Activated T-cell treated with anti-CD3 and anti-CD28 coated beads for 24 hours (primary cell): ENCODE measurements around the gene CTNNA3.

Source experiments
- DNase-seq: peaks from one replicate; pipeline ENCODE4 v3.0.0-alpha.2; 2020; ENCODE audit warnings: low read depth

CTNNA3 gene

DNA sequence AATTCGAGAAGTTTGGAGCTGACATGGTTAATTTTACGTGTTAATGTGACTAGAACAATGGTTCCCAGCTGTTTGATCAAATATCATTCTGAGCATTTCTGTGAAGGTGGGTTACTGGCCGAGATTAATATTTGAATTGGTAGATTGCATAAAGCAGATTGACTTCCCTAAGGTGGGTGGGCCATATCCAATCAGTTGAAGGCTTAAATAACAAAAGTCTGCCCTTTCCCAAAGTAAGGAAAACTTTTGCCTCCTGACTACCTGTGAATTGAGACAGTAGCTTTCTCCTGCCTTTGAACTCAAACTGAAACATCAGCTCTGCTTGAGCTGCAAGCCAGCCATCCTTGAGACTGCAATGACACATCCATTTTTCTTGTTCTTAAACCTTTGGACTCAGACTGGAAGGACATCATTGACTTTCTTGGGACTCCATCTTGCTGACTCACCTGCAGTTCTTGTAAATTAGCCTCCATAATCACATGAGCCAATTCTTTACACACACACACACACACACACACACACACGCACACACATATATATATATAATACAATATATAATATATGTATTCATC, 833.2 kb downstream of the CTNNA3 start:
- no peak for DNase-seq

DNA sequence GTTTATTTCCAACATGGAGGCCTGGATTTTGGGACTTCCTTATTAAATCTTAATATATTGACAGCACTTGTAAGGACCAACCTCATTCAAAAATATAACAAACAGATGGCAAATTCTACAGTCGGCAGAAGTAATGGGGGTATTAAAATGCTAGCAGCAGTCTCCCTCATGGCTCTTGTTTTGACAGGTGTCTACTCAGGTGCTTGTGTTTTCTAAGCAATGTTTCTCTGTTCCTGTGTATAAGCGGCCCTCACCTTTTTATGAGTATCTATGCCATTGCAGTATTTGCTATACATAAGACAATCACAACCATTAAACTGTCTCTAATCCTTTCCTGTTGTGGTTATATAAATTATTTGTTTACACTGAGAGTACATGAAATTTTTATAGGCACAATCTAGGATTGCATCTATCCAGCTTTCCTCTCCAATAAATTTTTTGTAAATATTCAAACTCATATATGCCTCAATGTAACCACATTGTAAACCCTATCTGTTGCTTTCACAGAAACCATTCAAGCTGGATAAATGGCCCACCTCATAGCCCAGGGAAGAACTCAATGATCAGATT, 835.5 kb downstream of the CTNNA3 start:
- no peak for DNase-seq

DNA sequence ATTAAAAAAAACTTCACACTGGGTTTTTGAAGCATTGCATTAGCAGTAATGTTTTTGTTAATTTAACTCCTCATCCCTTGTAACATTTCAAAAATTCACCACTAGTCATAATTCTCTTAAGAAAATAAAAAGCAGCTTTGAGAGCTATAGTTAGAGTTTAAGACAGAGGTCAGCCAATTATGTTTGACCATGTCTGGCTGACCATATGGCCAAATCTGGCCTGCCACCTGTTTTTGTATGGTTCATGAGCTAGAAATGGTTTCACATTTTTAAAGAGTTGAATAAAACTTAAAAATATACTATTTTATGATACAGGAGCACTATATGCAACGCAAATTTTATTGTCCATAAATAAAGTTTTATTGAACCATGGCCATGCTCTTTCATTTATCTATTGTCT, 843.2 kb downstream of the CTNNA3 start:
- DNase-seq = no peak

DNA sequence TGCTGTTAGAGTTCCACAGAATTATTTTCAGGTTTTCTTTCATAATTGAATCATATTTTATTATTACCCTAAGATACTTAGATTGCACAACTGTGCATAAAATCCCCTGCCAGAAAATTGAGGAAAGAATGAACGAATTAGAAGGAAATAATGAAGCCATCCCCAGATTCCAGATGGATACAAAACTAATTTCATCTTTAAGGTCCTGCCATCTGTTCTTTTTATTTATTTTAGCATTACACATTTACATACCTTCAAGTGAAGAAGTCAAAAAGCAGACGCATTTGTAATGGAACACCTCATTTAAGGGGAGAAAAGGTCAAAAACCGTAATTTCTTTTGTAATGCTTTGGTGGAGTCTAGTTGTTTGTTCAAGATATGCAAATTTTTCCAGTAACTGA, 847.1 kb downstream of the CTNNA3 start:
- no peak for DNase-seq

DNA sequence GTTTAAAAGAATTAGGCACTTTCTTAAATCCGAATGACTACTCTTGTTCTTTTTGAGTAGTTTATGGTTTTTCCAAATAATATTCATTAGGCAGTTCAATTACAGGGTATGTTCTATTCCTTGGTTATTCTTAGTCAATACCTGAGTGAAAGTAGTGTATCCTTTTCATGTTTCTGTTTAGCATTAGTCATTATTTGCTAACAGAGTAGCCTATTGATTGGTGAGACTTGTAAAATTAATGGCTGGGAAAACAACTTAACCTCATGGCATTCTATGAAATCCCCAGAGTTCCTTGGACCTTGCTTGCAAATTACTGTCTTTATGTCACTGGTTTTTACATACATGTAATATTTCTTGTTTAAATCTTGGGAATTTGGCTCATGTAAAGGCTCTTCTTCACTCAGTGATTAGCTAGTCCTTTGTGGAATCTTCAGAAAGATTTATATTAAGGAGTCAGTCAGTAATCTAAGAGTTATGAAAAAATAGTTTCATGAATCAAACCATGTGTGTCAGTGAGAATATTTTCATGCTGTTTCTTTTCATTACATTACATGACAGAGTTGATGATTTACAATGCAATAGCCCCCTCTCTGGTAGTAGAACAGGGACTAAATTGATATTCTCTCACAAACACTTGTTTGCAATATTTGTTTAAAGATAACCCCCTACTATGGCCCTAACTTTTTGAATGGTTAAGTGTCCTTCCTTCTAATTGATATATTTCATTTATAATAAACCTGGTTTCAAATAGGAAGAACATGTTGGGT, 851.6 kb downstream of the CTNNA3 start:
- no peak for DNase-seq

DNA sequence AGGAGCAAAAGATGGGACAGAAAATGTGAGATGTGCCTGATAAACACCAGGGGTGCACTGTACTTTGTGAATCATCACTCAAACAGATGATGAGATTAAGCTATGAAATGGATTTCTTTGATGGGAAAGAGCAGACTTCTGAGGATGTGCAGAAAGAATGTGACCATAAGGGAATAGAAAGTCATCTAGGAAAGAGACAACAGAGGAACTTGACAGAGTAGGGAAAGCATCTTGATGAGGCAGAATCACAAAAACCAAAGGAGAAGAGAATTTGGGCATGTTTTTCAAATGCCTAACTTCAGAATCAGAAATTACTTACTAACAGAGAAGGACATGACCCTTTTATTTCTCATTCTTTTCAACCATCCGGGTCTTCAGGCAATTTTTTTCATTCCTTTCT, 852.6 kb downstream of the CTNNA3 start:
- no peak for DNase-seq

DNA sequence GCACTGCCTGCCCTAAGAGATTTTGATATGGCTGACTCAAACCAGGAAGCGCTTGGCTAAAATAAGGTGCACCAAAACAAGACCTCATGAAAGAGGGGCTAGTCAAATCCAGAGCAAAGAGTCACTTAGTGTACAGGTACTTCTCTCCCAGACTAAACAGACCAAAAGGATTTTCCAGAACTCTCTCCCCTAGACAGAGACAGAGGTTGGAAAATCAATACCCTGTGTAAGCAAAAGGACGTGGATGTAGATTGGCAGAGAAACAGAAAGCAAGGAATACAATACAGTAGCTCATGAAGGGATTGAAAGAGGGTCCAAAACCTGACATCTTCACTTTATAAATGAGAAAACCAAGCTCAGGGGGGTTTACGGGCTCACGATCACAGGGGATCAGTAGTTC, 853.1 kb downstream of the CTNNA3 start:
- DNase-seq = no peak

DNA sequence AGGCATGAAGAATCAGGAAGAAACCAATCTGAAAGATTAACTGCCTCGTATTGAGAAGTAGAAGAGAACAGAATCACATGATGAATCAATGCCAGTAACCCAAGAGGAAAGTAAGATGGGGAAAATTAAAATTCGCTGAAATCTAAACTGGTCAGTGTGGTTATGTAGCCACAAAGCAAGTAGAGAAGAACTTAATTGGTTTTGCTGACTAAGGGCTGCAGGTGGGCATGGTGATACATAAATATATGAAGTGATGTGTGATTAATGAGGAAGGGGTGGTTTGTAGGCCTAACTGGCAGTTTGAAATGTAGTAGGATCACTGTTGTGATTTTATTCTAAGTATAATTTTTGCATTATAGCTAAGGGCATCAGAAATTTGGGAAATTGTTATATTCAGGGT, 853.6 kb downstream of the CTNNA3 start:
- no peak for DNase-seq

DNA sequence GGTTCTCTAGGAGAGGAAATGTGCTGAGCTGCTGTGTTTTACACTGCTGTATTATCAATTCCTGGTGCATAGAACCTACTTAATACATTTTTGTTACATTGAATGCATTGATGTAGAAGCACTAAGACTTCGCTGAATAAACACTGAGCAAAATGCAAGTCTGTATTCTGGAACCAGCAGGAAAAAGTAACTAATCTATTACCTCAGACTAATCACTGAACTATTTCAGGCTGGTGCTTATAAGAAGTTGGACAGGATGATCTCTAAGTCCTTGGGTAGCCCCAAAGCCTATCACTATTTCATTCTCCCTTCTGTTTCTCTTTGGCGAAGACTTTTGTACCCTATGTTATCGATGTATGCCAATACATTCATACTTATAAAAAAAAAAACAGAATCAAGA, 857.3 kb downstream of the CTNNA3 start:
- no peak for DNase-seq

DNA sequence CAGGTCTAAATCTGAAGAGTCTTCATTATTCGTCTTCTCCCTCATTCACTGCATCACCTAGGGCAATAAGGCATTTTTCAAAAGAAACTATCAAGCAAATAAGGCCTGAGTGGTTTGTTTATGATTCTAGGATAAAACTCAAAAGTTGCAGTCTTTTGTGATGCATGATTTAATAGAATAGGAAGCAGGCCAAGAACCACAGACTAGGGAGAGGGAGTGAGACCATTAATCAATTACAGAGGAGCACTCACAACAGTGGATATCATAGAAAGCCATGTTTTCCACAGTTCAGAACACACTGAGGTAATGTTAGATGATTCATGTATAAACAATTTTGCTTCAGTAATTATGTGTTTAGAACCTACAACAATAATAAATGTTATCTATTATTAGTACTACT, 858.0 kb downstream of the CTNNA3 start:
- no peak for DNase-seq

DNA sequence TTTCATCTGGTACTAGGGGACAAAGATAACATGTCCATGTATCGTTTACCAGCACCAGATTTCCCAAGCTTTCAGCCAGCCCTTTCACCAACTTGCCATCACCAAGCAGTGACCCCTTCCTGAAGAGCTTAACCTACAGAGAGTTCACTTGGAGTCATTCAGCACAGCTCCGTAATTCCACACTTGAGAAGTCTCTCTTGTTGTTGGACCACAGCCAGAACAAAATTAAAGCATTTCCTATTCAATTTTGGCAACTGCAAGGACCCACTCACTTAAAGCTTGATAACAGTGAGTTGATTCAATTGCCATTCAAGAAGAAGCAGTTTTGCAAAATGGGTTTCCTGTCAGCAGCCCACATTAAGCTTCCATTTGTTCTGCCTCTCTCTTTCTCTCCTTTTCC, 858.7 kb downstream of the CTNNA3 start:
- no peak for DNase-seq

DNA sequence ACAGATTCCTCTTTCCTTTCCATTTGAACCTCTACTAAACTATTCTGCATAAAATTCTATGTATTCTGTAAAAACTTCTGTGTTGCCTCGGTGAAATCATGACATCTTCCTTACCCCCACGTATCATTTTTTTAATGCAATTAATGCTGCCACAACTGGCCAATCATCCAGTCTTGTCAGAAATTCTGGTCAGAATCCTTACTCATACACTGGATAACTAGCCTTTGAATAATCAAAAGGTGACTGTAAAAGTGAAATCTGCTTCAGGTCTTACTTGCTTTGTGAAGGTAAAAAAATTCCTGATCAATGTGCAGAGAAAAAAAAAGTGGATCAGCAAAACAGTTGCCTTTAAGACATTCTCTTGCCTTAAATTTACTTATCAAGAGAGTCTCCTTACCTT, 859.2 kb downstream of the CTNNA3 start:
- DNase-seq = no peak

DNA sequence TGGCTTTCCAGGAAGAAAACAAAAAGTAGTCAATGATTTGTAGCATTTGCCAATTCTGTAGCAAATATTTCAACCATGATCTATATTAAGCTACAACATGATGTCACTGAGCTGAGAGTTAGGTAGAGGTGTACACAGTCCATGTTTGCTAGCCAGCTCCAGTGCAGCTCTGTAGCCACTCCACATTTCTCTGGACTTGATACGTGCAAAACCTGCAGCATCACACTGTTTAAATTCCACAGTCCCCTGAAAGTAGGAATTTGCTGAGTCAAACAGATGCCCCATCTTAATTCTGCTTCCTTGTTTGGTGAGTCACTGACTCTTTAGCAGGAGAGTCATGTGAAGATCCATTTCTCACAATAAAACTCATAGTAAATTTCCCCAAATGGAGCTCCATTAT, 859.9 kb downstream of the CTNNA3 start:
- DNase-seq = no peak

DNA sequence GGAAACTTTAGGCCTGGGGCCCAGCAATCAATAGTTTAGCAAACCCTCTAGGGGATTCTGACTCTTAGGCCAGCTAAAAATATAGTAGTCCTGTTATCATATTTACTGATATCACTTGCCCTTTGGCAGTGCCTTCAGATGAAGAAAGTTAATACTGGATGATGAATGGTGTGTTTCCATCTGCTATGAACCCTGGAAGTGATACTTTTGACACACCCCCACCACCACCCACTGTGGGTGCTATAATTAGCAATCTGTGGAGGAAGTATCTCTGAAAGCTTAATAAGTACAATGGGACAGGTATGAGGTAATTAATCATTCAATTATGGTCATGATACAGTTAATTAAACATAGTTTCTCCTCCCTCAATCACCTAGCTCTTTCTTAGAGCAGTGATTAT, 860.6 kb downstream of the CTNNA3 start:
- no peak for DNase-seq

DNA sequence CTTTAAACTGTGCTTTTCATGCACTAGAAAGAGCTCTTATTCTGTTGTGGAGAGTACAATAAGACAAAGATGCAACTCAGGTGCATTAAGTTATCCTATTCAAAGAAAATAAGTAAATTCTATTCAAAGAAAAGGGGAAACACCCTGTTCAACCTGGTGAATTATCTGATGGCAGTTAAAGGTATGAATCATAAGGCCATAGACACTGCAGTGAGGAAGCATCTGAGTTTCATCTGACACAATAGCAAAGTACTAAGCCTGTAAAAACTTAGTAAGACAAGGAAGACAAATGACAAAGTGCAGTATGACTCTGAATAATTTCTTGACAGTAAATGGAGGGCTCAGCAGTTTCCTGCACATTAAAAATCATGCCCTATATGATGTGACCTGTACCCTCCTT, 861.2 kb downstream of the CTNNA3 start:
- no peak for DNase-seq

DNA sequence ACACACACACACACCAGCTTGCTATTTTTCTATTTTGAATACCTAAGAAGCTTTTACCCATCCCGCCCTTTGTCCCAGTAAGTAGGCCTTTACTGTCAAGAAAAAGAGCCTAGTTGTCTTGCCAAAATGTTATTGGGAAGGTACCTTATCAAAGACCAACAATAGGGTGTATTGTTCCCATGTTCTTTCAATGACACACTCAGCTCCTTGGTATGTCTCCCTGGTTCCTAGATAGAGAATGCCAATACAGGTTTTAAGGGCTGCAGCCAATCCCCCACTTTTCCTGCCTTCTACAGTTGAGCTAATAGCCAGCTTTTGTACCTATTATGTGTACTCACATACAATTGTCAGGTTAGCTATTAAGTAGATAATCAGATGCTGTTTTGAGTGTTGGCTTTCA, 862.1 kb downstream of the CTNNA3 start:
- DNase-seq = no peak

DNA sequence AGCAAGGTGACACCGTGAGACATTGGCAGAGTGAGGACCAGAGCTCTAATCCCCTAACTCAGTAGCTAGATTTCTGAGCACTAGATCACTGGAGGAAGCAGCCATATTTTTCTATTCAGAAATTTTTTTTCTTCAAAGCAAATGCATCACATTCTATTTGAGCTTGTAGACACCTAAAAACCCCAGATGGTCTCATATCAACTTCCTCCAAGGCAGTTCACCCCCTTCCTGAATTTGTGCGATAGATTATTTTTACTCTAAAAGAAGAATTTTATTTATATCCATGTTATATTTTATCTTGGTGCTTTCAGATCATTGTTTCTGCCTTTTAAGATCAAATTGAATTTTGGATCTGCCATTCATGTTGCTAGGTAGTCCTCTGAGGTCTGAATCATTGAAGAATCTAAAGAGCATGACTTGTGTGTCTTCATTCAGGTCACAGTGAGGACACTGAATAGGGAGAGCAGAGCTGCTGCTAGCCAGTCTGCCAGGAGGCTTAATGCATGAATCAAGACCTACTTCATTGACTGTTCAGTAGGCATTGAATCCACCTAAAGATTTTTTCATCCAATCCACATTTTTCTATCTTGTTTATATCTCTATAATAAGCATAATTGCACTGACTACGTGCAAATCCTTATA, 863.1 kb downstream of the CTNNA3 start:
- no peak for DNase-seq

DNA sequence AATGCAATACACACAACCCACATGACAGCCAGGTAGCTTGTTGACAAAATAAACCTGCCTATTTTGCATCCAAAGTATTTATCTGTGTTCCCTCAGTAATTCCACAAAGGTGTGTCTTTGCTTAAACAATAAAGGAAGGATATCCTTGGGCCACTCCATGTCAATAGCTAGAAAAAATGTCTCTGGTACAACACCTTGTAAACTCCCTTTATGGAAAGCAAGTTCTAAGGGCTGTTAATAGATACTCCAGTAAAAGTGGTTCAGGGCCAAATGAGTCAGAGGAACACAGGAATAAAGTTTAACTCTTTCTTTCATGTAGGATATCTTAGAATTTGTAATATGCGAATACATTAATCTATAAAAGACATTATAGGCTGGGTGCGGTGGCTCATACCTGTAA, 867.0 kb downstream of the CTNNA3 start:
- no peak for DNase-seq

DNA sequence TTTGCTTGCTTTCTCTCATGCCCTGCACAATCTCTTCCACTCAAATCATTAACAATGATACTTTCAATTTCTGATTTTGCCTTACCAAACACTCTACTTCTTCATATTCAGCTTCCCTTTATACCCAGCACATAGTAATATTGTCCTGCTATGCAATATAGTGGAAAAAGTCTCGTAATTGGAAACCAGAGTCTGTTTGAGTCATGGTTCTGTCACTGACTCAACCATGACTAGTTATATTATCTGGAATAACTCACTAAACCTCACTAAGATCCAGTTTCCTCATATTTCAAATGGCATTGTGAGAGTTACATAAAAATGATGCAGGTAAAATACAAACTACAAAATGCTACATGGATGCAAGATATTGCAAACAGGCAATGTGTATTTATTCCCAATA, 868.6 kb downstream of the CTNNA3 start:
- DNase-seq = no peak

DNA sequence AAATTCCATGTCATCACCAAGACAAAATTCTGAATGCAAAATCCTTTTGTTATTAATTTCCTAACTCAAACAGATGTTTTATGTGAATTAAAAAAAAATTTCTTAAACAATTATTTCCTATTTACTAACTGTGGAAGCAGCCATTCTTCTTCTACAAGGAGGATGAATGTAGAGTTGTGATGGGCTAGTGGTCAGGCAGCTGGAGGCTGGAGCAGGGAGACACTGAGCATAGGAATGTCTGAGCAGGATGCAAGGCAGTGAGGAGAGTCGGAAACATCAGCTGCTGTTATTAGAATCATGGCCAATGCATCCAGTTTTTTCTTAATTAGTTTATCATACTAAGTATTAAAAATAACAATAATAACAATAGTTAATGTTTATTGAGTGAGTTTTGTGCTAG, 872.7 kb downstream of the CTNNA3 start:
- no peak for DNase-seq

DNA sequence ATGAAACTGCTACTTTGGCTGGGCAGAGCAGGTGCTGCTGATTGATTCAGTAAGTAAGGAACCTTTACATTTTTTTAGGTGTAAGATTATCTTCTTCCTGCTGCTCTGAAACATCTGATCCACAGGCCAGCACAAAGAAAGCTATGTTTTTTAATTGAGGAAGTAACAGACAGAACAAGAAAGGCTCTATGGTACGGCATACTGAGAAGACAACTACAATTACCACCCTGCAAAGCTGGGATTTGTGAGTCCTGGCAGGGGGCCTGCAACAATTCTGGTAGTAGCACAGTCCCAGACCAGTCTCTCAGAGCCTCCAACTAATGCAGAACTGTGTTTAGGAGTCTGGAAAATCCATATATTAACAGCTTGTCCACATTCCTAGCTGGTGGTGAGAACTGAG, 873.2 kb downstream of the CTNNA3 start:
- DNase-seq = no peak

DNA sequence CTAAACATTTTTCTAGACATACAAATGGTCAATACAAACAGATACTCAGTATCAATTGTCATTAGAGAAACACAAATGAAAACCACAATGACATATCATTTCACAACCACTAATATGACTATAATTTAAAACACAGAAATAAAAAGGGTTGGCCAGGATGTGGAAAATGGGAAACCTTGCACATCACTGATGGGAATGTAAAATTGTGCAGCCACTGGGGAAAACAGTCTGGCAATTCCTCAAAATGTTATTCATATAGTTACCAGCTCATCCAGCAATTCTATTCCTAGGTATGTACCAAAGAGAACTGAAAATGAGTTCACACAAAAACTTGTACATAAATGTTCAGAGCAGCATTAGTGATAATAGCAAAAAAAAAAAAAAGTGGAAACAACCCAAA, 876.3 kb downstream of the CTNNA3 start:
- no peak for DNase-seq

DNA sequence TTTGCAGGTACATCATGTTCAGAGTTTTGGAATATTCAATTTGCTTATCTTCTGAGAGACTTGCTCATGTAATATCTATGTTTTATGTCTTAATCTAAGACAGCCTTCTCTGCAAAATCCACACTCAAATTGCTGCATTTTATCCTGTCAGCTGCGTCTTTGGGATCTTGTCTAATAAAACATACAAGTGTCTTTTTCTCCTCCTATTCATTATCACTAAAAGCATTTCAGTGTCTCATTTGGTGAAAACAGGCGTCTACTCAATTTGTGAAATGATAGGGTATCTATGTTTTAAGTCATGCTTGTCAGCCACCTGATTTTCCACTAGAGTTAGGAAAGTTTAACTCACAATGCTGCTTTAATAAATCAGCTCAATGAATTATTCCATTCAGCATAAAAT, 882.9 kb downstream of the CTNNA3 start:
- DNase-seq = no peak
